LHCN-M2 (cell line): Measurements from ENCODE around the gene TBC1D30. TPM values are rescaled to one million over a fixed set of nuclear protein-coding genes. Genes with fewer than 3 reads are reported as not detected.
"Not testable (repeated sequence)": the region's sequence is repeated elsewhere in the genome, so short reads cannot be mapped to it uniquely, and the experiment has no call there.

ENCODE experiments used
- DNase-seq: peaks from one replicate; pipeline ENCODE4 v3.0.0-alpha.2; 2012; ENCODE audit warnings: low read depth
- total RNA-seq: library from RNA; depleted of rRNA; stranded (reverse); fragments of >200 nt; gene quantifications from 2 replicates; pipeline ENCODE4 v1.2.3, GENCODE V29; 2014

TBC1D30 gene
- total RNA-seq, 1 experiment from 2014 or later = 0.06 TPM

- peak; percentile 19 for DNase-seq
Observed at GRCh38 chr12:64802180-64802775, 22.2 kb upstream of the TBC1D30 start.

- no peak for DNase-seq
Observed at GRCh38 chr12:64806173-64806572, 18.3 kb upstream of the TBC1D30 start.

DNA sequence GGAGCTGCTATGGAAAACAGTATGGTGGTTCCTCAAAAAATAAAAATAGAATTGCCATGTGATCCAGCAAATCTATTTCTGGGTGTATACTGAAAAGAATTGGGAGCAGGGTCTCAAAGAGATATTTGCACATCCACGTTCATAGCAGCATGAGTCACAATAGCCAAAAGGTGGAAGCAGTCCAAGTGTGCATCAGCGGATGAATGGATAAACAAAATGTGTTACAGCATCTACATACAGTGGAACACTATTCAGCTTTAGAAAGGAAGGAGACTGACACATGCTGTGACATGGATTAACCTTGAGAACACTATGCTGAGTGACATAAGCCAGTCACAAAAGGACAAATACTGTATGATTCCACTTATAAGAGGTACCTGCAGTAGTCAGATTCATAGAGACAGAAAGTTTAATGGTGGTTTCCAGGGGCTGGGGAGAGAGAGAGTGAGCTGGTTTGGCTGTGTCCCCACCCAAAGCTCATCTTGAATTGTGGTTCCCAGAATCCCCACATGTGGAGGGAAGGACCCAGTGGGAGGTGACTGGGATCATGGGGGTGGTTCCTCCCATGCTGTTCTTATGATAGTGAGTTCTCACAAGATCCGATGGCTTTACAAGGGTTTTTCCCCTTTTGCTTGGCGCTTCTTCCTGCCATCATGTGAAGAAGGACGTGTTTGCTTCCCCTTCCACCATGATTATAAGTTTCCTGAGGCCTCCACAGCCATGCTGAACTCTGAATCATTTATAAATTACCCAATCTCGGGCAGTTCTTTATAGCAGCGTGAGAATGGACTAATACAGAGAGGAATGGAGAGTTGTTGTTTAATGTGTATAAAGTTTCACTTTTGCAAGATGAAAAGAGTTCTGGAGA lies 17.6 kb upstream of the TBC1D30 start:
- DNase-seq = peak; percentile 38

DNA sequence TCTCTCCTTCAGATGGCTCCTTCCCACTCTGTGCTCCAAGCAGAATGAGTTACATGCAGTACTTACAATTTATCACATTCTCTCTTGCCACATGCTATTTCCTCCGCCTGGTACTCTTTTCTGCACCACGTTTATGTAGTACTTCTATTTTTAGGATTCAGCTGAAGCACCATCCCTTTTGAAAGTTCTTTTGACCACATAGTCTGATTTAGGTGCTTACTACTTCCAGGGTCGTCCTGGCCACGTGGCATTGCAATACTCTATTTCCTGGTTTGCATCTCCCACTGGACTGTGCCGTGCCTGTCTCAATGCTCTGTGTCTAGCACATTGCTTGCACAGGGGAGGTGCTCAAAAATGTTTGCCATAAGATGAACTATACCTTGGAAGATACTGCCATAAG lies 16.3 kb upstream of the TBC1D30 start:
- DNase-seq = no peak

GRCh38 chr12:64810831-64811230 lies 13.6 kb upstream of the TBC1D30 start:
- peak; percentile 9 for DNase-seq

DNA sequence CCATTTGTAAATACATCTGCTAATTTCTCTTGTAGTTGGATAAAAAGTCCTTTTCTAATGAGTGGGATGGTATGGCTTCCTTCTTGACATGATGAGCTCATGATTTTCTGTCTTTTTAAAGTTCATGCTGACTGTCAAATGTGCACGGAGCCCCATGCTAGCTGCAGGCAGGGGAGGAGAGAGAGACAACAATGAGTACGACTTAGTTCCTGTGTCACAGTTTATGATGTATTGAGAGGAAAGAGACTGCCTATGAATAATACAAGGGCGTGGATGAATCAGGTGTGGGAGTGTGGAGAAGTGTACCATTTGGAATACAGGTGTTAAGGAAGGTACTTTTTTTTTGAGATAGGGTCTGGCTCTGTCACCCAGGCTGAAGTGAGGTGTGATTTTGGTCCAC lies 10.7 kb upstream of the TBC1D30 start:
- no peak for DNase-seq

DNA sequence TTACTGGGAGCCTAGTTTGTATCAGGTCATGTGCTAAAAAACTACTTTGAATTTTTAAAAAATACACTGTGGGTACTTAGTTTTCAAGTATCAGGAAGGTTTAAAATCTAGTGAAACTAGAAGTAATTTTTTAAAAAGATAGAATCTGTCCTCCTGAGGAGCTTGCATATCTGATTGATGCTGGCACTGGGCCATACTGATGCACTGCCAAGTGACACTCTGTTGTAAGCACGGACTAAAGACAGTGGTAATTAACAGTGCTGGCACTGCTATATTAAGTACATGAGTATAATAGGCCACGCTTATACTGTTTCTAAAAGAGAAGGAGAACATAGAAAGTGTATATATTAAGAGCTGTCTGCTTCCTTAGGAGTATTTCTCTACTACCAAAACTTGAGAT lies 10.0 kb upstream of the TBC1D30 start:
- DNase-seq = no peak

GRCh38 chr12:64819816-64820402 lies 4.5 kb upstream of the TBC1D30 start:
- DNase-seq = no peak

DNA sequence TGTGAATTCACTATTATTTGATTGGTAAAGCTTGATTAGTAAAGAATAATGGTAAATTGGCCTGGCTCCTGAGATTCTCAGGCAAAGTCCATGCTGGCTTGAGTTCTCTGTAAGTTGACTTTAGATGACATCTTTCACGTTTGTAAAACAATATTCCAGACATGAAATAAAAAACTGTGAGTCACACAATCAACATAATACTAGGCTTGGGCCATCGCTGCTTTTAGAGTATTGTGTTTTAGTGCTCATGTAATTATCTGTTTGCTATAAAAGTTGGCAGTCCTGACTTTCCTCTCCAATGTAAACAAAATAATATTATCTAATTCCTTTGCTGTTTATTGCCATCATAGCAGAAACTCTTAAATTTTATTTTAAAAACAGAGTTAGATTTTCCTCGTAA lies 3.9 kb upstream of the TBC1D30 start:
- no peak for DNase-seq

GRCh38 chr12:64821116-64821630 lies 3.3 kb upstream of the TBC1D30 start:
- no peak for DNase-seq

DNA sequence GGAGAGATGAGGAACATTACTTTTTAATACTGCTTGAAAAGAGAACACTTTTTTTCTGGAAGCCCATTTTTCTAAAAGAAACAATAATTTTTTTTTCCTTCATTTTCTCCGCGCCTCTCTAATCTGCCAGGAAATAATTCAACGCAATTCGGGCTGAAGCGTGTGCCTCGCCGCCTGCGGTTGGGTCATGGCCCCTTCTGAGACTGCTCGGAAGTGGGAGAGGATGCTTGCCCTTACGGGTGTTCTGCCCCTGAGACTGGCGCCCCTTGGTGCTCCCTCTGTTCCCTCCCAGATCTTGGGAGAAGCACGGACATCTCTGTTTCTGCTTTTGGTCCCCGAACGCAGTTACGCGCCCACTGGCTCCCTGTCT lies 332 bp upstream of the TBC1D30 start:
- DNase-seq = no peak

DNA sequence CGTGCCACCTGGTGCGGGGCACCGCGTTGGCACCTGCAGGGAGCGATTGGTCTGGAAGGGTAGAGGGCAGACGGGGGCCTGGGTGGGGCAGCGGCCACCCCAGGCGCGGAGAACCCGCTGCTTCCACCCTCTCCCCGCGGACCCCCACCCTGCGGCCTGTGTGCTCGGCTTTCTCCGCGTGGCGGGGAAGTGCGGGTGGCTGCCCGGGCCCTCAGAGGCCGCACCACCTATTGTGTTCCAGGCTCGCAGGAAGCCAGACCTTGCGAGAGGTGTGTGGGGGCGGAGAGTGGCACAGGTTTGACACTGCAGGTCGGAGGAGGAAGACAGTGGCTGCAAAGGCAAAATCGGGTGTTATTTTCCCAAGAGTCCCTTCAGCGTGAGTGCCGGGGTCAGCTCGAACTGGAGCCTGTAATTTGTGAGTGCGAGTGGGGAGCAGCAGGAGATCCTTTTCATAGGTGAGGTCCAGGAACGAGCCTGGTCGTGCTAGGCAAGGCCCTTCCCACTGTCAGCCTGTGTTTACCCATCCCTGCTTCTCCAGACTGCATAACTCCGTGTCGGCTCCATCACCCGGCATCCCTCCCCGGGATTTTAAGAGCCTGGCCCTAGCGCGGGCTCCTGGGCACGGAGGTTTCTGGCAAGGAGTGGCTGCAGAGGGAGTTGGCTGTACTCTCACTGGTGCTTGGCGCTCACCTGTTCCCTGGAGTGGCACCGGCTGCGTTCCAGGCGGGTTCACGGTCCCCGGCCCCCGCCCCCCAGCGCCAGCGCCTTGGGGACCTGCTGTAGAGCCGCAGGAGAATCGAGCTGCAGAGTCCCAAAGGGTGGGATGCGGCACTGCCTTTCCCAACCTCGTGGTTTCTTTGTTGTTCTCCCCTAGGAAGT lies 935 bp downstream of the TBC1D30 start:
- DNase-seq = no peak

DNA sequence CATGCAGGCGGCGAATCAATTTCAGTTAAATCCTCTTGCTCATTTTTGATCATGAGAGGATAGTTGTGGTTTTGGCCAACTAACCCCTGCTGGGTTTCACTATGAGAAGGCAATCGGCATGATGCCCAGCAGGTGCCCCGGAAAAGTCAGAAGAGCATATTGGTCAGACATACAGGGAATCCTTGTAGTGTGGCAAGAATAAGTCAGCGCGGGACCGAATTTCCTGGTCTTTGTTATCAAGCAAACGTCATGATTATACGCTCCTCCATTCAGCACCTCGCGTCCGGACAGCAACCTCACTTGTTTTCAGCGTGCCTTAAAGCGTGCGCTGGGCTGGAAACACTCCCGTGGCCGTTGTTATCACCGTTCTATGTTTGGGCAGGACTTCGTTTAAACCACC lies 1.8 kb downstream of the TBC1D30 start:
- peak; percentile 53 for DNase-seq

- no peak for DNase-seq
Observed at GRCh38 chr12:64828713-64829112, 4.3 kb downstream of the TBC1D30 start.

GRCh38 chr12:64833928-64834327 lies 9.5 kb downstream of the TBC1D30 start:
- no peak for DNase-seq

- DNase-seq = no peak
Observed at GRCh38 chr12:64835901-64836300, 11.5 kb downstream of the TBC1D30 start.

DNA sequence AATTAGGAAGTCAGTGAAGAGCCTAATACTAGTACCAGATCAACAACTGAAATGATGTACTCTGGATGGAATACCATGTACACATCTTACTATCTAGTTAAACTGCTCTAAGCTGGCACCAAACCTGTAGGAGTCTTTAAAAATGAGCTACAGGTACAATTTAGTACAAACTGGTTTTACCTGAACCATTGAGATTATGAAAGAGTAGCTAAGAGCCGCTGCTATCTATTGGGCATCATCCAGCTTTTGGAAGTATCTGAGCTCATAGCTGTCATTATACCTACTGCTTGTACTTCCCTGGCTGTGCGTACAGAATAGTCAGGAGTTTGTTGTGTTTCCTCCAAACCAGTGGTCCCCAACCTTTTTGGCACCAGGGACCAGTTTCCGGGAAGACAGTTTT lies 12.4 kb downstream of the TBC1D30 start:
- no peak for DNase-seq

DNA sequence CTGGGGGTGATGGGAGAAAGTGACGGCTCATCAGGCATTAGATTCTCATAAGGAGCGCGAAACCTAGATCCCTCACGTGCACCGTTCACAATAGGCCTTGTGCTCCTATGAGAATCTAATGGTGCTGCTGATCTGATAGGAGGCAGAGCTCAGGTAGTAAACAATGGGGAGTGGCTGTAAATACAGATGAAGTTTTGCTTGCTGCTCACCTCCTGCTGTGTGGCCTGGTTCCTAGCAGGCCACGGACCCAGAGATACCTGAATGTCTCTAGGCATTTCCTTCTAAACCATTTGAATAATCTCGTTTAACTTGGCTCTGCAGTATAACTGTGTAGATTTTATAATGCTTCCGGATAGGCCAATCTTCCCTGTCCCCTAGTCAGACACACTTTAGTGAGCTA lies 13.0 kb downstream of the TBC1D30 start:
- DNase-seq = no peak

DNA sequence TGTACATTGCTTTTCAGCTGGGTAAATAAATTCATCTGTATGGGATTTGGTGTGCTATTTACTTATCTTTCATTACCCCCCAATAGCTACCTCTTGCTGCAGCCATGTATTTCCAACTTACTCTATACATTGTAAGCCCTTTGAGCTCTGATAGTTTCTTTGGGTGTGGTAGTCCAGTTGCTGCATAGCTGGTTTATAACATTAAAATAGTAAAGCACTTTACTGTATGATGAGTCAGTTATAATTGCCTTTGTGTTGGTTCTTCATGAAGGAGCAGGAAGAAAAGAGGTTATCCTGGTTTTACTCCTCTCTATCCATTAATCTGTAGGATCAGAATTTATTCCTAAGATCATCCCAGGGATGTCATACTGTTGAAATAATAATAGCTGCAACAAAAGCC lies 15.7 kb downstream of the TBC1D30 start:
- DNase-seq = no peak

DNA sequence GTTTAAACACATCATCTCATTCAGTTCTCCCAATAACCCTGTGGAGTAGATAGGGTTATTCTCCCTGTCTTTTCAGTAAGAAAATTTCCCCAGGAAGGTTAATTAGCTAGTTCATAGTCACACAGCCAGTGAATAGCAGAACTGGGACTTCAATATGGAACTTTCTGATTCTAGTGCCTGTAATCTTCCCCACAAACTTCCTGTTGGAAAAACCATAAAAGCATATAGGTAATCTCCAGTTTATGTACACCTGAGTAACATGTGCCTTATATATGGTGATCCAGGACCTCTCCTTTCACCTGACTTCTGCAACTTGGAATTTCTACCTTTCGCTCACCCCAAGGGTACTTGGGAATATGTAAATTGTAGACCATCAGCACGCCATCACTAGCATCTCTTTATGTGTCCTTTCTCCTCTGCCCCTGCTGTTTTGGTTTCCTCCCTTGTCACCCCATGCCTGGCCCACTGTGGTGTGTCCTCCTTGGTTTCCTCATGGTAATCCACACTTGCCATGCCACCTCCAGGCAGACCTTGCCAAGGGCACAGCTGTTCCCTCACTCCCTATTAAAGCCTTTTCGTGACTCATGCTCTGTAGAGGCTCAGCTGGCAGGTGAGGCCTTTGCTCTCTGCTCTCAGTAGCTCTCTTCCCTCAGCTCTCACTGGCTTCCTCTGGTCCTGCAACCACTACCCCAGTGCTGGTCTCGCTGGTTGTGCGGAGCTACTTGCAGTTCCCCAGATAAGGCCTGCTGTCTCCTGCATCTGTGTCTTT lies 16.7 kb downstream of the TBC1D30 start:
- peak; percentile 50 for DNase-seq

GRCh38 chr12:64848409-64848808 lies 24.0 kb downstream of the TBC1D30 start:
- not testable (repeated sequence) for DNase-seq
